ENCODE measurements around the gene SUDS3. TPM values are rescaled to one million over a fixed set of nuclear protein-coding genes. Genes with fewer than 3 reads are reported as not detected.

SUDS3 gene
- total and polyA plus RNA-seq, 10 of the 15 experiments (the other 5 are each of a cell fraction or from before 2014, with no cell fraction given), result 5.2 to 42.8 (median 21.7) TPM

- TF ChIP-seq SUPT20H (IDR thresholded peaks at IDR 0.05; ENCODE audit: borderline replicate concordance, control insufficient read depth, low read depth, low read length), result no peak
These were observed 33.5 kb downstream of the SUDS3 start (continued) for GRCh38 chr12:118409834-118410233.

GRCh38 chr12:118417942-118418341, 41.6 kb downstream of the SUDS3 start:
- ATAC-seq, result no peak
- SMC1A ChIA-PET (ENCODE audit: uncharacterized antibody, unreplicated experiment), result no interaction called here
- RAD21 ChIA-PET (ENCODE audit: unreplicated experiment), result interaction anchor here (1.0 kb wide), 1 partner anchor 297 kb away, joined by 3 read pairs; no protein-coding TSS in a partner anchor
- BruUV-seq (replicated peaks), result no TSS peak
- H2AFZ ChIP-seq (ENCODE audit: control insufficient read depth, low read depth, low read length), result no peak overlapping the region
- H3K27ac ChIP-seq (ENCODE audit: control insufficient read depth, insufficient read depth), result no peak overlapping the region
- in situ Hi-C loops (cut with MboI), result no loop called here
- no peak overlapping the region for H3K4me2 ChIP-seq (ENCODE audit: control insufficient read depth, insufficient read depth)
- POLR2A ChIA-PET, result no interaction called here
- H3K4me1 ChIP-seq (ENCODE audit: control insufficient read depth, insufficient read depth, low read length), result no peaks in the 10 kb centered on the region
- H3K9me3 ChIP-seq (replicated peaks; ENCODE audit: control insufficient read depth, insufficient read depth, low read length), result no peaks in the 10 kb centered on the region
- no peaks in the 10 kb centered on the region for H3K79me2 ChIP-seq (ENCODE audit: control insufficient read depth, insufficient read depth, low read length)
- H3K36me3 ChIP-seq (ENCODE audit: control insufficient read depth in 2 of 2, insufficient read depth in 2 of 2, low read length in 1 of 2), result peaks cover 2 to 14% of the 10 kb centered on the region in 2 experiments
- no peak for FAIRE-seq
- no peak overlapping the region for H3K9ac ChIP-seq (ENCODE audit: control insufficient read depth, insufficient read depth, low read length)
- H3K4me3 ChIP-seq, result no peak overlapping the region
- no peaks in the 10 kb centered on the region for H4K20me1 ChIP-seq (ENCODE audit: control insufficient read depth, insufficient read depth)
- intact Hi-C loops (cut with micrococcal nuclease; ENCODE audit: unreplicated experiment), result no loop called here
- H3K27me3 ChIP-seq (replicated peaks in 1 of 2; ENCODE audit: control insufficient read depth in 2 of 2, insufficient read depth in 2 of 2, low read length in 1 of 2), result no peaks in the 10 kb centered on the region
- no peak for DNase-seq (ENCODE audit: low read depth, low spot score)
- CTCF ChIA-PET, result interaction anchor here (2.1 kb wide), 1 partner anchor 12 kb away, joined by 11 read pairs; no protein-coding TSS in a partner anchor
- 97% methylated on average over 3 of the region's 3 CpGs for WGBS (ENCODE audit: insufficient coverage, insufficient replicate concordance, low lambda C conversion rate, missing lambda C conversion rate)
- TF ChIP-seq ETV6 (conservative IDR thresholded peaks at IDR 0.05 in 1 of 2, IDR thresholded peaks at IDR 0.05 in 1 of 2; ENCODE audit: borderline replicate concordance in 1 of 2, low read depth in 1 of 2) (no peak), USF2 (IDR thresholded peaks at IDR 0.05; ENCODE audit: borderline replicate concordance, low read depth, low read length) (no peak), NFYB (IDR thresholded peaks at IDR 0.05; ENCODE audit: insufficient read depth, low read depth, low read length) (no peak), RAD21 (IDR thresholded peaks at IDR 0.05; ENCODE audit: insufficient read depth, low read depth, low read length) (no peak), MLLT1 (IDR thresholded peaks at IDR 0.05) (no peak), HDGF (IDR thresholded peaks at IDR 0.05) (no peak), YBX1 (IDR thresholded peaks at IDR 0.05) (no peak), ESRRA (IDR thresholded peaks at IDR 0.05; ENCODE audit: low read length) (no peak), SMAD1 (IDR thresholded peaks at IDR 0.05; ENCODE audit: low read depth, partially characterized antibody) (no peak), NBN (IDR thresholded peaks at IDR 0.05) (no peak)
- TF ChIP-seq, protein P1, sequence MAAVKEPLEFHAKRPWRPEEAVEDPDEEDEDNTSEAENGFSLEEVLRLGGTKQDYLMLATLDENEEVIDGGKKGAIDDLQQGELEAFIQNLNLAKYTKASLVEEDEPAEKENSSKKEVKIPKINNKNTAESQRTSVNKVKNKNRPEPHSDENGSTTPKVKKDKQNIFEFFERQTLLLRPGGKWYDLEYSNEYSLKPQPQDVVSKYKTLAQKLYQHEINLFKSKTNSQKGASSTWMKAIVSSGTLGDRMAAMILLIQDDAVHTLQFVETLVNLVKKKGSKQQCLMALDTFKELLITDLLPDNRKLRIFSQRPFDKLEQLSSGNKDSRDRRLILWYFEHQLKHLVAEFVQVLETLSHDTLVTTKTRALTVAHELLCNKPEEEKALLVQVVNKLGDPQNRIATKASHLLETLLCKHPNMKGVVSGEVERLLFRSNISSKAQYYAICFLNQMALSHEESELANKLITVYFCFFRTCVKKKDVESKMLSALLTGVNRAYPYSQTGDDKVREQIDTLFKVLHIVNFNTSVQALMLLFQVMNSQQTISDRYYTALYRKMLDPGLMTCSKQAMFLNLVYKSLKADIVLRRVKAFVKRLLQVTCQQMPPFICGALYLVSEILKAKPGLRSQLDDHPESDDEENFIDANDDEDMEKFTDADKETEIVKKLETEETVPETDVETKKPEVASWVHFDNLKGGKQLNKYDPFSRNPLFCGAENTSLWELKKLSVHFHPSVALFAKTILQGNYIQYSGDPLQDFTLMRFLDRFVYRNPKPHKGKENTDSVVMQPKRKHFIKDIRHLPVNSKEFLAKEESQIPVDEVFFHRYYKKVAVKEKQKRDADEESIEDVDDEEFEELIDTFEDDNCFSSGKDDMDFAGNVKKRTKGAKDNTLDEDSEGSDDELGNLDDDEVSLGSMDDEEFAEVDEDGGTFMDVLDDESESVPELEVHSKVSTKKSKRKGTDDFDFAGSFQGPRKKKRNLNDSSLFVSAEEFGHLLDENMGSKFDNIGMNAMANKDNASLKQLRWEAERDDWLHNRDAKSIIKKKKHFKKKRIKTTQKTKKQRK (IDR thresholded peaks at IDR 0.05; ENCODE audit: low read depth, low read length), result no peak
- TF ChIP-seq, protein P2, sequence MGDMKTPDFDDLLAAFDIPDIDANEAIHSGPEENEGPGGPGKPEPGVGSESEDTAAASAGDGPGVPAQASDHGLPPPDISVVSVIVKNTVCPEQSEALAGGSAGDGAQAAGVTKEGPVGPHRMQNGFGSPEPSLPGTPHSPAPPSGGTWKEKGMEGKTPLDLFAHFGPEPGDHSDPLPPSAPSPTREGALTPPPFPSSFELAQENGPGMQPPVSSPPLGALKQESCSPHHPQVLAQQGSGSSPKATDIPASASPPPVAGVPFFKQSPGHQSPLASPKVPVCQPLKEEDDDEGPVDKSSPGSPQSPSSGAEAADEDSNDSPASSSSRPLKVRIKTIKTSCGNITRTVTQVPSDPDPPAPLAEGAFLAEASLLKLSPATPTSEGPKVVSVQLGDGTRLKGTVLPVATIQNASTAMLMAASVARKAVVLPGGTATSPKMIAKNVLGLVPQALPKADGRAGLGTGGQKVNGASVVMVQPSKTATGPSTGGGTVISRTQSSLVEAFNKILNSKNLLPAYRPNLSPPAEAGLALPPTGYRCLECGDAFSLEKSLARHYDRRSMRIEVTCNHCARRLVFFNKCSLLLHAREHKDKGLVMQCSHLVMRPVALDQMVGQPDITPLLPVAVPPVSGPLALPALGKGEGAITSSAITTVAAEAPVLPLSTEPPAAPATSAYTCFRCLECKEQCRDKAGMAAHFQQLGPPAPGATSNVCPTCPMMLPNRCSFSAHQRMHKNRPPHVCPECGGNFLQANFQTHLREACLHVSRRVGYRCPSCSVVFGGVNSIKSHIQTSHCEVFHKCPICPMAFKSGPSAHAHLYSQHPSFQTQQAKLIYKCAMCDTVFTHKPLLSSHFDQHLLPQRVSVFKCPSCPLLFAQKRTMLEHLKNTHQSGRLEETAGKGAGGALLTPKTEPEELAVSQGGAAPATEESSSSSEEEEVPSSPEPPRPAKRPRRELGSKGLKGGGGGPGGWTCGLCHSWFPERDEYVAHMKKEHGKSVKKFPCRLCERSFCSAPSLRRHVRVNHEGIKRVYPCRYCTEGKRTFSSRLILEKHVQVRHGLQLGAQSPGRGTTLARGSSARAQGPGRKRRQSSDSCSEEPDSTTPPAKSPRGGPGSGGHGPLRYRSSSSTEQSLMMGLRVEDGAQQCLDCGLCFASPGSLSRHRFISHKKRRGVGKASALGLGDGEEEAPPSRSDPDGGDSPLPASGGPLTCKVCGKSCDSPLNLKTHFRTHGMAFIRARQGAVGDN (IDR thresholded peaks at IDR 0.05), result no peak
